Breast epithelium (tissue), 3 donors: Measurements from ENCODE around the gene MRM2.

Experiments used
- POLR2A ChIP-seq: fragments of 450-650 bp; IDR thresholded peaks from one replicate; pipeline ENCODE4 v1.6.1; 2016; ENCODE audit warnings: antibody characterized with exemption, mild to moderate bottlenecking, moderate library complexity
- TF ChIP-seq, protein P1 (sequence below), 3 donors: fragments of 450-650 bp; IDR thresholded peaks; one replicate each; pipeline ENCODE4 v1.5.1; 2016 to 2017; ENCODE audit warnings: antibody characterized with exemption in 3 of 3, mild to moderate bottlenecking in 3 of 3, moderate library complexity in 3 of 3

DNA sequence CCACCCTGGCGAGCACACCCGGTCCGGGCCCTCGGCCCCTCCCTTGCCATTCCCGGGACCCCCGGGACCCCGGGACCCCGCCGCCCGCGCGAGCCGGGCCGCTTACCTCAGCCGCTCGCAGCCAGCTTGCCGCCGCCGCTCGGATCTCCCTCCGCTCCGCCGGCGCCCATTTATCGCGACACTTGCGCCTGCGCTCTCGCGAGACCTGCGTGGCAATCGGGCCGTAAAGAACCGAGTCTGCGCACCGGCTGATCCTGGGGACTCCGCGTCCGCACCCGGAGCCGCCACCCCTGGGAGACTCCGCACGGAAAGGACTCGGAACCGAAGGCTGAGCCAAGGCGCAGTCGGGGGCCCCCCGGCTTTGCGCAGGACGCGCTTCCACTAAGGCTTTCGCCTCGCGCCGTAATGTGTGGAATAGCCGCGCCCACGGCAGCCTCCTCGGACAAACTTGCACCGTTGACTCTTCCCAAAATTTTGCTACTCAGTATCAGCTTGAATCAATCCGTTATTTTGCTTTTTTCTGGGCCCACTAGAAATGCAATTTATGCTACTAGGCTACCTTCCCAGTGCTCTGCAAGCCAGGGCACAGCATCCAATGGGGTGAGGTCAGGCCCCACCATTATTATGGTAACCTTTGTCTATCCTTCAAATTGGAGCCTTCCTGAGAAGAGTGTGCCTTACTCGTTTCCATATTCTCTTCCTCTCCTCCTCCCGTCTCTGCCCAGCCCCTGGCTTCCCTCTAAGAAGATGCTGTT is 9.1 kb downstream of the MRM2 start, which contains the start of gene MAD1L1:
- TF ChIP-seq, protein P1, sequence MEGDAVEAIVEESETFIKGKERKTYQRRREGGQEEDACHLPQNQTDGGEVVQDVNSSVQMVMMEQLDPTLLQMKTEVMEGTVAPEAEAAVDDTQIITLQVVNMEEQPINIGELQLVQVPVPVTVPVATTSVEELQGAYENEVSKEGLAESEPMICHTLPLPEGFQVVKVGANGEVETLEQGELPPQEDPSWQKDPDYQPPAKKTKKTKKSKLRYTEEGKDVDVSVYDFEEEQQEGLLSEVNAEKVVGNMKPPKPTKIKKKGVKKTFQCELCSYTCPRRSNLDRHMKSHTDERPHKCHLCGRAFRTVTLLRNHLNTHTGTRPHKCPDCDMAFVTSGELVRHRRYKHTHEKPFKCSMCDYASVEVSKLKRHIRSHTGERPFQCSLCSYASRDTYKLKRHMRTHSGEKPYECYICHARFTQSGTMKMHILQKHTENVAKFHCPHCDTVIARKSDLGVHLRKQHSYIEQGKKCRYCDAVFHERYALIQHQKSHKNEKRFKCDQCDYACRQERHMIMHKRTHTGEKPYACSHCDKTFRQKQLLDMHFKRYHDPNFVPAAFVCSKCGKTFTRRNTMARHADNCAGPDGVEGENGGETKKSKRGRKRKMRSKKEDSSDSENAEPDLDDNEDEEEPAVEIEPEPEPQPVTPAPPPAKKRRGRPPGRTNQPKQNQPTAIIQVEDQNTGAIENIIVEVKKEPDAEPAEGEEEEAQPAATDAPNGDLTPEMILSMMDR (IDR thresholded peaks at IDR 0.05): no peak
- TF ChIP-seq POLR2A: no peak
